Endothelial cell of umbilical vein (primary cell): Measurements from ENCODE around the gene ST6GALNAC4. TPM values are rescaled to one million over a fixed set of nuclear protein-coding genes. Genes with fewer than 3 reads are reported as not detected.

ENCODE experiments used
- BruUV-seq: library from RNA; stranded (reverse); fragments of 400-500 nt; replicated peaks from 2 replicates; lab custom pipeline; 2021; lab: Mats Ljungman, UMichigan
- CTCF ChIA-PET: fragments of 300-600, 350-600 bp; sonication (Branson Sonifier 250); formaldehyde crosslinking; loops from one replicate; lab custom pipeline; 2021; ENCODE audit warnings: antibody characterized with exemption, inconsistent platforms; lab: Charles Lee
- POLR2A ChIA-PET: fragments of 300-600, 350-600 bp; sonication (Branson Sonifier 250); formaldehyde crosslinking; loops from one replicate; lab custom pipeline; 2021; ENCODE audit warnings: antibody characterized with exemption, inconsistent platforms; lab: Charles Lee
- DNase-seq: peaks from one replicate; pipeline ENCODE4 v3.0.0-alpha.2; 2011; ENCODE audit warnings: low read depth, low spot score
- FAIRE-seq: peaks from 2 replicates; lab custom pipeline; 2011; peaks lifted over from hg19 to GRCh38; lab: Jason Lieb, UNC
- H2AFZ ChIP-seq: 2 replicates; pipeline ENCODE4 v1.6.0; 2012; ENCODE audit warnings: low read depth, low read length, control low read depth, inconsistent platforms
- H3K27ac ChIP-seq: 2 replicates; pipeline ENCODE4 v1.5.1; 2011; ENCODE audit warnings: low read depth, mild to moderate bottlenecking, control low read depth, low read length, moderate library complexity; ENCODE audit not compliant: insufficient read depth
- H3K27me3 ChIP-seq, 2 experiments: 2 replicates each; pipeline versions ENCODE4 v1.6.0 to v1.6.1; 2011; ENCODE audit warnings: low read length in 2 of 2, mixed read lengths in 1 of 2; ENCODE audit not compliant: control insufficient read depth in 2 of 2, insufficient read depth in 2 of 2
- H3K36me3 ChIP-seq, 2 experiments: 2 replicates in 1 of 2; 3 replicates in 1 of 2; pipeline ENCODE4 v1.5.1; 2011; ENCODE audit warnings: low read length in 2 of 2, mild to moderate bottlenecking in 1 of 2, moderate library complexity in 1 of 2; ENCODE audit not compliant: control insufficient read depth in 2 of 2, insufficient read depth in 2 of 2; ENCODE audit errors: extremely low read depth in 1 of 2
- H3K4me1 ChIP-seq: 3 replicates; pipeline ENCODE4 v1.5.1; 2011; ENCODE audit warnings: mild to moderate bottlenecking, low read length; ENCODE audit not compliant: control insufficient read depth, insufficient read depth; ENCODE audit errors: extremely low read depth
- H3K4me2 ChIP-seq: 2 replicates; pipeline ENCODE4 v1.6.1; 2011; ENCODE audit warnings: low read length, control low read depth, mixed read lengths; ENCODE audit not compliant: insufficient read depth
- H3K4me3 ChIP-seq, 3 experiments: fragments of 200-600 bp in 1 of 3; sonication (generic), shearing (Covaris generic) in 1 of 3; replicated peaks in 1 of 3; 2 replicates each; pipeline ENCODE4 v1.5.1; 2011 to 2016; ENCODE audit warnings: control low read depth in 3 of 3, low read length in 3 of 3, mild to moderate bottlenecking in 2 of 3, inconsistent platforms in 1 of 3, low read depth in 1 of 3, moderate library complexity in 1 of 3; ENCODE audit not compliant: insufficient read depth in 1 of 3
- H3K79me2 ChIP-seq: 2 replicates; pipeline ENCODE4 v1.6.0; 2012; ENCODE audit warnings: low read length, inconsistent platforms; ENCODE audit not compliant: control insufficient read depth, insufficient read depth
- H3K9ac ChIP-seq: replicated peaks from 2 replicates; pipeline ENCODE3; 2011; ENCODE audit warnings: low read length, control low read depth; ENCODE audit not compliant: insufficient read depth; ENCODE audit errors: extremely low read depth
- H3K9me1 ChIP-seq: replicated peaks from 3 replicates; pipeline ENCODE4 v1.6.0; 2011; ENCODE audit warnings: mild to moderate bottlenecking, low read length; ENCODE audit not compliant: control insufficient read depth, insufficient read depth; ENCODE audit errors: extremely low read depth
- H3K9me3 ChIP-seq: replicated peaks from 2 replicates; pipeline ENCODE4 v1.5.1; 2012; ENCODE audit warnings: low read length, inconsistent platforms; ENCODE audit not compliant: control insufficient read depth, insufficient read depth
- H4K20me1 ChIP-seq: replicated peaks from 2 replicates; pipeline ENCODE3; 2011; ENCODE audit warnings: mild to moderate bottlenecking, low read length; ENCODE audit not compliant: control insufficient read depth, insufficient read depth; ENCODE audit errors: extremely low read depth
- CTCF ChIP-seq, 2 donors: IDR thresholded peaks; 1 replicate in 1 of 2; 2 replicates in 1 of 2; pipeline ENCODE4 v1.5.1; 2011; ENCODE audit warnings: low read length in 2 of 2, mild to moderate bottlenecking in 2 of 2, moderate library complexity in 2 of 2, control low read depth in 1 of 2, inconsistent platforms in 1 of 2, low read depth in 1 of 2; ENCODE audit not compliant: insufficient read depth in 1 of 2; ENCODE audit errors: extremely low read depth in 1 of 2
- EZH2 ChIP-seq: IDR thresholded peaks from 2 replicates; pipeline ENCODE4 v1.6.1; 2012; ENCODE audit warnings: borderline replicate concordance, low read depth, mild to moderate bottlenecking, moderate library complexity, low read length, inconsistent platforms; ENCODE audit not compliant: severe bottlenecking
- FOS ChIP-seq: IDR thresholded peaks from 2 replicates; pipeline ENCODE4 v1.6.1; 2011; ENCODE audit warnings: mild to moderate bottlenecking, low read length, moderate library complexity, borderline replicate concordance; ENCODE audit not compliant: insufficient read depth
- GATA2 ChIP-seq: IDR thresholded peaks from 2 replicates; pipeline ENCODE4 v1.7.0; 2011; ENCODE audit warnings: low read depth, mild to moderate bottlenecking, moderate library complexity, mixed read lengths, low read length; ENCODE audit not compliant: insufficient read length, insufficient read depth
- JUN ChIP-seq: IDR thresholded peaks from 2 replicates; pipeline ENCODE4 v1.6.1; 2011; ENCODE audit warnings: borderline replicate concordance, low read depth; ENCODE audit not compliant: insufficient read length, insufficient read depth
- MAX ChIP-seq: IDR thresholded peaks from 2 replicates; pipeline ENCODE4 v1.6.1; 2011; ENCODE audit not compliant: insufficient read depth, insufficient read length
- MYC ChIP-seq: IDR thresholded peaks from one replicate; pipeline ENCODE4 v1.6.1; 2011; ENCODE audit warnings: mild to moderate bottlenecking, low read depth, low read length
- POLR2A ChIP-seq: IDR thresholded peaks from 2 replicates; pipeline ENCODE4 v1.6.1; 2012; ENCODE audit warnings: low read depth, mild to moderate bottlenecking, control low read depth, low read length
- POLR2AphosphoS5 ChIP-seq: IDR thresholded peaks from 2 replicates; pipeline ENCODE4 v1.6.1; 2012; ENCODE audit warnings: low read depth, mild to moderate bottlenecking, control low read depth, low read length, moderate library complexity; ENCODE audit not compliant: insufficient read depth
- dilution Hi-C: fragments of 300-500 bp; cut with MboI; formaldehyde crosslinking; loops from one replicate; pipeline ENCODE4 v1.15.0; 2019; ENCODE audit warnings: low sequenced_read_pairs; ENCODE audit not compliant: extremely low pct_ligation_motif_present
- intact Hi-C: fragments of 100-400 bp; cut with micrococcal nuclease; formaldehyde crosslinking; loops from one replicate; pipeline ENCODE4 v1.10.0; 2022
- polyA plus RNA-seq, 4 experiments: library from polyadenylated mRNA; depleted of rRNA in 3 of 4; stranded (reverse) in 3 of 4; unstranded in 1 of 4; fragments of >200 nt; gene quantifications; 2 replicates each; pipeline versions ENCODE4 v1.2.1 to v1.2.3, GENCODE V29; 2011 to 2012; ENCODE audit warnings: missing spikeins in 1 of 4
- total RNA-seq: library from RNA; stranded (reverse); gene quantifications from 2 replicates; pipeline ENCODE4 v1.2.3, GENCODE V29; 2021

The ST6GALNAC4 gene
- total and polyA plus RNA-seq, 2 donors (not counting 3 experiments of a cell fraction or from before 2014, with no cell fraction given): 45.9 to 85.3 TPM

- intact Hi-C loops: loop anchor here (1.0 to 2.0 kb wide), 2 partner anchors 16 to 18 kb away; partner anchors contain the start of gene ST6GALNAC4
- DNase-seq: peak; percentile 66
- Histone ChIP-seq H3K36me3 (peaks cover 4 to 26% of the 10 kb centered on the region in 2 experiments), H2AFZ (peak overlapping the region; percentile 42), H3K4me3 (peak overlapping the region; percentile 60 to 74 (median 62)), H3K9me1 (no peaks in the 10 kb centered on the region), H3K4me1 (peaks cover 17% of the 10 kb centered on the region), H3K4me2 (peak overlapping the region; percentile 69), H3K9me3 (no peaks in the 10 kb centered on the region), H3K9ac (peak overlapping the region; percentile 85), H3K79me2 (peaks cover 11% of the 10 kb centered on the region), H3K27me3 (no peaks in the 10 kb centered on the region), H4K20me1 (no peaks in the 10 kb centered on the region), H3K27ac (peak overlapping the region; percentile 35)
- dilution Hi-C loops: no loop called here
- ChIA-PET POLR2A (interaction anchor here (0.7 to 1.0 kb wide), 2 partner anchors 105 to 447 kb away, joined by 3 to 4 read pairs; partner anchors contain the start of gene LRSAM1), CTCF (interaction anchor here (0.8 to 2.7 kb wide), 10 partner anchors 9 to 164 kb away, joined by 3 to 12 read pairs (median 5); partner anchors contain the start of gene TOR2A)
- peak; percentile 81 for FAIRE-seq
- BruUV-seq: TSS peak; percentile 24
- TF ChIP-seq MYC (no peak), POLR2A (no peak), GATA2 (no peak), JUN (no peak), POLR2AphosphoS5 (no peak), EZH2 (no peak), MAX (no peak), FOS (no peak), CTCF (IDR thresholded peaks at IDR 0.05; ENCODE audit: extremely low read depth in 1 of 2, insufficient read depth in 1 of 2, low read depth in 1 of 2, low read length in 2 of 2) (no peak)
These were observed 18.3 kb downstream of the ST6GALNAC4 start for GRCh38 chr9:127898433-127899127.
